HG03135 (cell line): ENCODE measurements around the gene CALN1.

ENCODE experiments used
- ATAC-seq: cut with Tn5 transposase; IDR thresholded peaks from one replicate; pipeline ENCODE4 v1.9.1; 2021; ENCODE audit warnings: mild to moderate bottlenecking, moderate library complexity; ENCODE audit not compliant: unreplicated experiment

CALN1 gene

DNA sequence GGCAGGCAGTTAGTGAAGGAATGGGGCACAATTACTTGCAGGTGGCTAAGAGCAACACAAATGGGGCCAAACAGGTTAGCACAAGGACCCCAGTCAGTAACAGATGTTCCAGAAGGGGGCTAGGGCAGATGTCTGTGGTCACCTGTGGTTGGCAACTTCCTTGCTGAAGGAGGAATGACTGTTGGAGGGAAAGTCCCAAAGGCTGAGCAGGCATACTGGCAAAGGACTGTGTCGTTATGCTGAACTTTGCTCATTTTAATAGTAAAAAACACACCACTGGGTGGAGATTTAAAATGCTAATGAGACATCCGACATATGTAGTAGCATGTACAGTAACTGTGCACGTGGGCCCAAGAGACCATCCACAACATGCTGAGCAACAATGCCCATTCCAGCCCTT is 511.6 kb downstream of the CALN1 start:
- no peak for ATAC-seq

DNA sequence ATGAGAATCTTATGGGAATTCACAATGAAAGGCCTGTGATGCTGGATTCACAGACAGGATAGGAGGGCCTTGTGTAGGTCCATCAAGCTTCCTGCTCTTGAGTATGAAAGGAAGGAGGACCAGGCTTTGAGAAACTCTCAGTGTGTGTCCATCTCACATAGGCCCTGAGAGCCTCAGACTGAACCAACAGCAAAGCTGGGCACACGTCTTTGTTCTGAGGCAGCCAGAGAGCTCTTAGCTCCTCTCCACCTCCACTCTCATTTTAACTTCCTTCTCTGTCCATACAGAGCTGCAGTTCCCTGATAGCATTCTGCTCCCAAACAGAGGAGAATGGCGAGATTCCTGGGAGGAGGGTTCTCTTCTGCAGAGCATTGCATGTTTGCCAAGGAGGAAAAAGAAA is 515.6 kb downstream of the CALN1 start:
- no peak for ATAC-seq

GRCh38 chr7:71886046-71886445 is 526.1 kb downstream of the CALN1 start:
- ATAC-seq = no peak

DNA sequence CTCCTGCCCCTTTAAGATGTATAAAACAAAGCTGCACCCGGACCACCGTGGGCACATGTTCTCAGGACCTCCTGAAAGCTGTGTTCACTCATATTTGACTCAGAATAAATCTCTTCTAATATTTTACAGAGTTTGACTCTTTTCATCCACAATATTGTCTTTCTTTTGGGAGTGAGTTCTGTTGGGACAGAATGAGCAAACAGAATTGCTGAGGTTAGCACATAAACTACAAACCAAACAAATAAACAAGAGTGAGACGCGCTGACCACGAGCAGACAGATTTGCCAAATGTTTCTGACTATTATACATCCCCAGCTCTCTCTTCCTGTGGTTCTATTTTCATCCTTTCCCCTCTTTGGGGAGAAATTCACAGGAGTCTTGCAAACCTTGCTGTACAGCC is 526.7 kb downstream of the CALN1 start:
- no peak for ATAC-seq

GRCh38 chr7:71883415-71883814 is 528.7 kb downstream of the CALN1 start:
- ATAC-seq = no peak

DNA sequence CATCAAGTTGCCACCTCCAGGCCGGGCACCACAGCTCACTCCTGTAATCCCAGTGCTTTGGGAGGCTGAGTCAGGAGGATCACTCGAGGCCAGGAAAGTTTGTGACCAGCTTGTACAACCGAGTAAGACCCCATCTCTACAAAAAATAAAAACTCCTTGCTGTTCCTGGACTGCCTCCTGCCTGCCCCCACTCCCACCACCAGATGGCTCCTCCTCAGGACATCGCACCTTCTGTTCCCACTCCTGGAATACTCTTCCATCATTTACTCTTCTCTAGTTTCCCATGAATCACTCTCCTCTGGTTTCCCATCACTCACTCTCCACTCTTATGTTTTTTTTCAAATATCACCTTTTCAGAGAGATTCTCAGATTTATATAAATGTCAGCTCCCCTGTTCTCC is 540.7 kb downstream of the CALN1 start:
- no peak for ATAC-seq

- no peak for ATAC-seq
These were observed 541.3 kb downstream of the CALN1 start for GRCh38 chr7:71870812-71871211.

DNA sequence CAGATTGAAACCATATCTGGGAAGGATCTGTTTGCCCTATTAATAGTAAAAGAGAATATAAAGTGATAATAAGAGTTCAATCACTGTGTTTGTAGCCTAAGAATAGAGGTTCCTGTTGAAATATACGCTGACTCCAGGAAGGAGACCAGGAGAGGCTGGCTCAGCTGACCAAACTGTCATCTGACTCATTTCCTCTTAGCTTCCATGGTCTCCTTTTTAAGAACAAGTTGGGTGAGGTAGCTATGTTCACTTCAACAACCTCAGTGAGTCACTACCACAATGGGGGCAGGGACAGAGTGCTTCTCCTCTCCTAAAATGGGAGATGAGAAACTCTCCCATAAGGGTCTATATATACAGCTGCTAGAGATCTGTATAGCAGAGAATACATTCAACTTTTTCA is 543.3 kb downstream of the CALN1 start:
- no peak for ATAC-seq

- no peak for ATAC-seq
These were observed 544.5 kb downstream of the CALN1 start for GRCh38 chr7:71867626-71868025.

DNA sequence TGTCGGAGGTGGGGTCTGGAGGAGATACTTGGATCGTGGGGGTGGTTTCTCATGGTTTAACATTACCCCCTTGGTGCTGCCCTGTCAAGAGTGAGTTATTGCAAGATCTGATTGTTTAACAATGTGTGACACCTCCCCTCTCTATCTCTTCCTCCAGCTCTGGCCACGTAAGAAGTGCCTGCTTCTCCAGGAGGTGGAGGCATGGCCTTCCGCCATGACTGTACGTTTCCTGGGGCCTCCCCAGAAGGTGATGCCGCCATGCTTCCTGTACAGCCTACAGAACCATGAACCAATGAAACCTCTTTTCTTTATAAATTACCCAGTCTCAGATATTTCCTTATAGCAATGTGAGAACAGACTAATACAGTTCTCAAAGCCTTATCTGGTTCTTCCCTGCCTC is 547.0 kb downstream of the CALN1 start:
- no peak for ATAC-seq

DNA sequence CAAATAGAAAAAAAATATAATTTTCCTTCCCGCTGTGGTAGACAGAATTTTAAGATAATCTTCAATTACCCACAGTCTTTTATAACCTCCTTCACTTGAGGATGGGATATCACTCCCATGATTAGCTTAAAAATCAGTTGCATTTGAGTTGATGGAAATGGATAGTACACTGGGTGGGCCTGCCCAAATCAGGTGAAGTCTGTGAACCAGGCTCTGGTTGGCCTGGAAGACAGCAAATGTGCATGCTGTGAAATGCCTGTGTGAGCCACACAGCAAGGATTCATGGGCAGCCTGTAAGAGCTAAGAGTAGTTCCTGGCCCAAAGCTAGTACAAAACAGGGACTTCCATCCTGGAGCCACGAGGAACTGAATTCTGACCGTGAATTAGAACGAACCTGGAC is 548.0 kb downstream of the CALN1 start:
- no peak for ATAC-seq

DNA sequence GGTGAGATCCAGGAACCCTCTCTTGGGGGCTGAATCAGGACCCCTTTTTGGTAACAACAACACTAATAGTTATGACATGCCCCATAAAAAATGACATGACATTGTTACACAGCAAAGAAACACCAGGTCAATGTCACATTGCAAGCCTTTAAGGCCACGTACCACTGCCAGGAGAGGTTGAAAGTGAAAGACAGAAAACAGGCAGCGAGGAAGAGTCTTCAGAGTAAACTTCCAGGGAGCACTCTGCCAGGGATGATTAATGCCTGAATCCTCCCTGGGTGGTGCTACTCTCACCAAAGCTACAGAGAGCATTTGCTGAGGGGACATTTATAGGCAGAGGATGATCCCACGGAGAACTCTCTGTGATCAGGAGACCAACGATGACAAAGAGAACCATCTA is 551.6 kb downstream of the CALN1 start:
- no peak for ATAC-seq

DNA sequence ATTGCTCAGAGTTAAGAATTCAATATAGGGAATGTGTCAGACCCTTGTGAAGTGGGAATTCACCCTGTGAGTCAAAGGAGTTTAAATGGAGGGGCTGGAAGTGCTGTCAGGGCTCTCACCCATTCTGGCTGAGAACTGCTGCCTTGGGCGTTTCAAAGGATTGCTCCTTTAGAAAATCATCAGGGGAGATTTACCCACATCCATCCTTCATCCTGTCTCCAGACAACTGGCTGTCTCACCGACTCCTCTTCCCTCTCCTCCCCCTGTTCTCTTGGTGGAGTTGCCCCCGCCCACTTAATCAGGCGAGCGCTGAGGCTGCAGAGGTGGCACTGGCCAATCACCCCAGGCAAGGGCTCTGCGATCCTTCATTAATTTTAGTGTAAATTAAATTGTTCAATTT is 554.8 kb downstream of the CALN1 start:
- ATAC-seq = no peak

DNA sequence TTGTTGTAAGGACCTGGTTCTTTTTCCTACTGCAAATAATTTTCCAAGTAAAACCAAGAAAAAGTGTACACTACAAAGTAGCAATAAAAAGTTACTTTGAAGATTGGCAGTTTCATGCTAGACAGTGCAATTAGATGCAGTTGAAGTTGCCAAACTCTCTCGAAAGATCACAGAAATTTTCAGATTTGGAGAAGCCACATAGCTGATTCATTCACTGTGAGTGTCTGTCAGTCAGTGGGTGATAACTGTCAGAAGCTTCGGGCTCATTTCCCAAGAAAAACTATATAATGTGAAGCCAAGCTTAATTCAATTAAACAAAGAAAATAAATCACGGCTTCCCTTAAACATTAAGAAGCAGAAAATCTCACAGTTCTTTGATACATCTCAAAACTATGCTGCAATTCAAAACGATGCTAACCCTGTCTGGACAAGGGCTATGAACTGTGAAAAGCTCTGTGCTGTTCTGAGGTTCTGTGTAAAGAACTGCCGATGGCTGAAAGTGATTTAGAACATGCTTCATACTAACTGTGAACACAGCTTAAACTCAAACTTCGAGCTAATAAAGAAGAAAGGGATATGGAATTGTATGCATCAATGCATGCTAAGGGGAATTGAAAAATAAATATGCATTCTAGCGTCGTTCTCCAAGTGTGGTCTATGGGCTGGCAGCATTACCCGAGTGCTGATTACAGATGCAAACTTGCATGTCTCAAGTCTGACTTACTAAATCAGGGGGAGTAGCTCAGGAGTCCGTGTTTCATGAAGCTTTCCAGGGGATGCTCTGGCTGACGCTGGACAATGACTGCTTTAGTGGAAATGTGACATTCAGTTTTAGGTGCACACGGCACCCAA is 557.4 kb downstream of the CALN1 start:
- no peak for ATAC-seq

- no peak for ATAC-seq
These were observed 560.2 kb downstream of the CALN1 start for GRCh38 chr7:71851776-71852498.

- ATAC-seq = no peak
These were observed 566.0 kb downstream of the CALN1 start for GRCh38 chr7:71846160-71846559.

- ATAC-seq = no peak
These were observed 568.5 kb downstream of the CALN1 start for GRCh38 chr7:71843676-71844075.

DNA sequence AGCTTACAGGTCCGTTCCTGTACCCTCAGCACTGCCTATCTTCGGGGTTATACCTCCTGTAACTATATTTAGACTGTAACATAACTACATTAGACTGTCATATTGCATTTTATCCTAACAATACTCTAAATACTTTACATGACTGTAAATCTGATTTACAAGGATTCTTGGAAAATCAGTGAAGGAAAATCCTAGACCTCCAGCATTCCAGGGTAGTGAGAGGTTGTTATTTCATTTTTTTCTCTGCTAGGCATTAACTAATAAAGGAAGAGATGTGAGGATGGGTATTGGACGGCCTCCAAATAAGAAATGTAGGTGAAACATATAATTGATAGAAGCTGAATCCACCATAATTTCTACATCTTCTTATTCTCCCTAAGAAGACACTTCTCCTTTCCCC is 569.4 kb downstream of the CALN1 start:
- ATAC-seq = no peak

GRCh38 chr7:71842381-71842780 is 569.8 kb downstream of the CALN1 start:
- no peak for ATAC-seq

GRCh38 chr7:71835056-71835455 is 577.1 kb downstream of the CALN1 start:
- no peak for ATAC-seq

- no peak for ATAC-seq
These were observed 582.6 kb downstream of the CALN1 start for GRCh38 chr7:71829515-71829914.

GRCh38 chr7:71828361-71828760 is 583.8 kb downstream of the CALN1 start:
- no peak for ATAC-seq
